ENCODE measurements around the gene SHISAL2A. TPM values are rescaled to one million over a fixed set of nuclear protein-coding genes. Genes with fewer than 3 reads are reported as not detected.

Gene SHISAL2A
- total and polyA plus RNA-seq, 2 donors from 2014 or later = 2.5 TPM; not detected in 1

DNA sequence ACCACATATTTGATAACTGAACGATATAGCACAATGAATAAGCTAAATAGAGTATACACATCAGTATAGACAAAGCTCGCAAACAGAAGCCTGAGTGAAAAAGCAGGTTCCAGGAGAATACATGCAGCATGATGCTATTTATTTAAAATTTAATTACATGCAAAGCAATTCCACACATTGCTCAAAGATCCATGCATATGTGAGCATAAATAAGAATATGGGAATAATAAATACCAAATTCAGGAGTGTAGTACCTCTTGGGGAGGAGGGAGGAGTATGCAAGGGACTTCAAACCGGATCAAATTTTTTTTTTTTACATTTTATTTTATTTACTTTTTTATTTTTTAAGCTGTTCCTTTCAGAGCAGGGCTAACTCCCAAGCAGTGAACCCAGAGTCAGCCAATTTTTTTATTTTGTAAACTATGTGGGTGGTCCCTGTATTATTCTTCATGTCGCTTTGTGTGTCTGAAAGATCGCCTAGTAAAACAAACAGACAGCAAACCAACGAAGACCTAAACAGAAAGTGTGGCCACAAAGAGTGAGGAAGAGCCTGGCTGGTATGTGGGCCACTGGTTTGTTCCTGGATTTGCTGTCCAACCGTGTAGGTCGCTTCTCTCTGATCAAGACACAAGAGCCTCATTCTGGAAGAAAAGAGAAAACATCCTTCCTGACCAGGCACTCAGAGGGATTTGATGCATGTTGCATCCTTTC lies 4.2 kb upstream of the SHISAL2A start:
- Histone ChIP-seq H3K27me3 (ENCODE audit: control insufficient read depth, insufficient read depth, low read length) (peaks cover 4% of the 10 kb centered on the region), H3K9me3 (ENCODE audit: control insufficient read depth in 2 of 3, insufficient read depth in 1 of 3, low read length in 3 of 3) (peaks cover 0 to under 1% (median 0%) of the 10 kb centered on the region in 3 donors), H3K4me1 (ENCODE audit: control insufficient read depth in 2 of 3, insufficient read depth in 2 of 3, low read depth in 1 of 3, low read length in 3 of 3) (peaks cover 0 to 12% (median 0%) of the 10 kb centered on the region in 3 donors), H3K9ac (ENCODE audit: low read length in 3 of 3) (peak overlapping the region in 1 of 3 donors; percentile 26), H3K4me3 (ENCODE audit: low read length in 3 of 3) (no peak overlapping the region), H3K36me3 (ENCODE audit: control insufficient read depth in 2 of 3, insufficient read depth in 3 of 3, low read length in 3 of 3) (no peaks in the 10 kb centered on the region), H3K27ac (ENCODE audit: low read depth in 2 of 2, low read length in 2 of 2) (no peak overlapping the region)
- intact Hi-C loops (cut with DNase I) = no loop called here
- DNase-seq = peak in 1 of 5 donors; percentile 53
- FAIRE-seq = no peak
- TF ChIP-seq CTCF (IDR thresholded peaks at IDR 0.05; ENCODE audit: borderline replicate concordance, extremely low read depth, insufficient read depth) = no peak

DNA sequence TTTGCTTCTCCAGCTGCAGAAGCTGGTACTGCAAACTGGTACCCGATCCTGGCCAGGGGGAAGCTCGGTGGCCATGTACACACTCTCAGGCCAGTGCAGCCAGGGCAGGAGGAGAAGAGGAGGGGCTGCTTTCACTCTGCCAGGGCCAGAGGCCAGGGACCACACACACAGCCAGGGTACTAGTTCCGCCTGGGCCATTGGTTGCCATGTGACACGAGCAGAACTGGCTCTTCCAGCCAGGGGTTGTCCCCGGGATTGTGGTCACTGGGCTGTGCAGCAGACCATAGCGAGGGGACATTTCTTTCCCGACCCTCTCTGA lies 3.7 kb upstream of the SHISAL2A start:
- peak; percentile 84 to 88 (median 86) for DNase-seq
- no peaks in the 10 kb centered on the region for H3K36me3 ChIP-seq (ENCODE audit: control insufficient read depth in 2 of 3, insufficient read depth in 3 of 3, low read length in 3 of 3)
- intact Hi-C loops (cut with DNase I) = no loop called here
- H3K4me3 ChIP-seq (ENCODE audit: low read length in 3 of 3) = no peak overlapping the region
- no peak for FAIRE-seq
- peak overlapping the region in 1 of 3 donors; percentile 26 for H3K9ac ChIP-seq (ENCODE audit: low read length in 3 of 3)
- H3K4me1 ChIP-seq (ENCODE audit: control insufficient read depth in 2 of 3, insufficient read depth in 2 of 3, low read depth in 1 of 3, low read length in 3 of 3) = peaks cover 0 to 12% (median 0%) of the 10 kb centered on the region in 3 donors
- no peaks in the 10 kb centered on the region for H3K9me3 ChIP-seq (ENCODE audit: control insufficient read depth in 2 of 3, insufficient read depth in 1 of 3, low read length in 3 of 3)
- H3K27me3 ChIP-seq (ENCODE audit: control insufficient read depth, insufficient read depth, low read length) = peaks cover 6% of the 10 kb centered on the region
- no peak overlapping the region for H3K27ac ChIP-seq (ENCODE audit: low read depth in 2 of 2, low read length in 2 of 2)
- TF ChIP-seq CTCF (IDR thresholded peaks at IDR 0.05; ENCODE audit: borderline replicate concordance, extremely low read depth, insufficient read depth) = no peak

DNA sequence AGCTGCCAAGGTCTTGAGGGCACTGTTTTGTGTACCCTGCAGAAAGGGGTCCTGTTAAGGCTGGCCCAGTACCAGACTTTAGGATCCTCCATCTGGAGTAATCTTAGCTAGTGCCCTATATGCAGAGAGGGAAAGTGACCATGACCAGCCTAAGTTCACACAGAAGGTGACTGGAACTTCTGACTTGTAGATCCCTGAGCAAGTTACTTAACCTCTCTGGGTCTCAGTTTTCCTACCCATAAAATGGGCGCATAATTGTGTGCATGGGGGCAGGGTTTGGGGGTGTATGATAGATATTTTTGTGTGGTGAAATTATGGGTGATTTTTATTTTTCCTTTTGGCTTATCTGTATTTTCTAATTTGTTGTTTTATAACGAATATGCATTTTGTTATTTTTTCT lies 3.3 kb upstream of the SHISAL2A start:
- no peak overlapping the region for H3K4me3 ChIP-seq (ENCODE audit: low read length in 3 of 3)
- no peak overlapping the region for H3K27ac ChIP-seq (ENCODE audit: low read depth in 2 of 2, low read length in 2 of 2)
- FAIRE-seq (no peak), DNase-seq (no peak)
- no peaks in the 10 kb centered on the region for H3K9me3 ChIP-seq (ENCODE audit: control insufficient read depth in 2 of 3, insufficient read depth in 1 of 3, low read length in 3 of 3)
- TF ChIP-seq CTCF (IDR thresholded peaks at IDR 0.05; ENCODE audit: borderline replicate concordance, extremely low read depth, insufficient read depth) = no peak
- no peaks in the 10 kb centered on the region for H3K36me3 ChIP-seq (ENCODE audit: control insufficient read depth in 2 of 3, insufficient read depth in 3 of 3, low read length in 3 of 3)
- H3K9ac ChIP-seq (ENCODE audit: low read length in 3 of 3) = no peak overlapping the region
- H3K4me1 ChIP-seq (ENCODE audit: control insufficient read depth in 2 of 3, insufficient read depth in 2 of 3, low read depth in 1 of 3, low read length in 3 of 3) = peaks cover 0 to 12% (median 0%) of the 10 kb centered on the region in 3 donors
- intact Hi-C loops (cut with DNase I) = no loop called here
- H3K27me3 ChIP-seq (ENCODE audit: control insufficient read depth, insufficient read depth, low read length) = peaks cover 6% of the 10 kb centered on the region

Data from kidney (tissue), 14 donors.